HepG2 (cell line): Measurements from ENCODE around the gene LRP1B. TPM values are rescaled to one million over a fixed set of nuclear protein-coding genes. Genes with fewer than 3 reads are reported as not detected.

Experiments used
- ATAC-seq: fragments of 200-7000 bp; cut with Tn5 transposase; 3 replicates; pipeline ENCODE4 v1.9.1; 2020; ENCODE audit warnings: mild to moderate bottlenecking, moderate library complexity
- BruUV-seq: library from RNA; stranded (reverse); fragments of 400-500 nt; replicated peaks from 2 replicates; lab custom pipeline; 2021; lab: Mats Ljungman, UMichigan
- CTCF ChIA-PET: fragments of 300-600 bp; formaldehyde crosslinking; extraction: SDS; loops from one replicate; lab custom pipeline; 2021; ENCODE audit warnings: low total read pairs, inconsistent platforms, low intra/inter-chr PET ratio; lab: Yijun Ruan, JAX
- POLR2A ChIA-PET: fragments of 350-600 bp; sonication (Branson Sonifier 250); formaldehyde crosslinking; loops from one replicate; lab custom pipeline; 2020; ENCODE audit warnings: antibody characterized with exemption, inconsistent platforms; lab: Yijun Ruan, JAX
- DNase-seq: peaks from one replicate; pipeline ENCODE4 v3.0.0-alpha.2; 2015; ENCODE audit warnings: low spot score
- FAIRE-seq: peaks from 3 replicates; lab custom pipeline; 2011; peaks lifted over from hg19 to GRCh38; lab: Jason Lieb, UNC
- H2AFZ ChIP-seq: one replicate; pipeline ENCODE4 v1.6.1; 2011; ENCODE audit warnings: low read length, inconsistent platforms
- H3K27ac ChIP-seq: fragments of 300-600 bp; 3 replicates; pipeline ENCODE4 v1.8.0; 2011; ENCODE audit warnings: mixed run types, mild to moderate bottlenecking, mixed read lengths, low read length, inconsistent platforms; ENCODE audit not compliant: insufficient read depth; ENCODE audit errors: extremely low read length
- H3K27me3 ChIP-seq, 2 experiments: fragments of 200-600 bp in 1 of 2; 2 replicates in 1 of 2; 3 replicates in 1 of 2; pipeline versions ENCODE4 v1.6.0 to v1.8.0; 2011; ENCODE audit warnings: low read length in 2 of 2, mild to moderate bottlenecking in 2 of 2, moderate library complexity in 2 of 2, inconsistent platforms in 1 of 2; ENCODE audit not compliant: insufficient read depth in 2 of 2, control insufficient read depth in 1 of 2
- H3K36me3 ChIP-seq, 2 experiments: fragments of 200-600 bp in 1 of 2; replicated peaks in 1 of 2; 2 replicates in 1 of 2; 3 replicates in 1 of 2; pipeline versions ENCODE4 v1.5.1 to v1.8.0; 2011; ENCODE audit warnings: low read length in 2 of 2, inconsistent platforms in 1 of 2; ENCODE audit not compliant: insufficient read depth in 2 of 2, control insufficient read depth in 1 of 2
- H3K4me1 ChIP-seq: 2 replicates; pipeline ENCODE4 v1.5.1; 2012; ENCODE audit warnings: low read length, inconsistent platforms; ENCODE audit not compliant: insufficient read depth
- H3K4me2 ChIP-seq: 2 replicates; pipeline ENCODE4 v1.6.0; 2011; ENCODE audit warnings: low read depth, low read length, inconsistent platforms
- H3K4me3 ChIP-seq, 3 experiments: fragments of 200-600 bp in 1 of 3; sonication (generic), shearing (Covaris generic) in 1 of 3; replicated peaks in 1 of 3; 2 replicates each; pipeline ENCODE4 v1.5.1; 2011 to 2016; ENCODE audit warnings: low read length in 3 of 3, inconsistent platforms in 2 of 3, low read depth in 2 of 3, mild to moderate bottlenecking in 2 of 3, control low read depth in 1 of 3, mixed read lengths in 1 of 3; ENCODE audit not compliant: insufficient read depth in 1 of 3
- H3K79me2 ChIP-seq: one replicate; pipeline ENCODE4 v1.6.1; 2011; ENCODE audit warnings: low read length, inconsistent platforms; ENCODE audit not compliant: insufficient read depth
- H3K9ac ChIP-seq: 2 replicates; pipeline ENCODE4 v1.6.0; 2011; ENCODE audit warnings: mild to moderate bottlenecking, low read depth, low read length, inconsistent platforms; ENCODE audit not compliant: insufficient read depth
- H3K9me3 ChIP-seq: 2 replicates; pipeline ENCODE4 v1.5.1; 2012; ENCODE audit warnings: mild to moderate bottlenecking, low read length
- H4K20me1 ChIP-seq: 2 replicates; pipeline ENCODE4 v1.6.0; 2011; ENCODE audit warnings: inconsistent platforms, mild to moderate bottlenecking, low read length, moderate library complexity; ENCODE audit not compliant: insufficient read depth
- ARID5B ChIP-seq: IDR thresholded peaks from 2 replicates; pipeline ENCODE4 v1.4.0; 2020; ENCODE audit warnings: mild to moderate bottlenecking, missing genetic modification reagents
- CSRNP2 ChIP-seq: sonication (generic); formaldehyde crosslinking; conservative IDR thresholded peaks from 2 replicates; pipeline ENCODE4 v1.8.0; 2022; ENCODE audit warnings: low read depth, missing genetic modification reagents
- ETV6 ChIP-seq: sonication (generic); formaldehyde crosslinking; conservative IDR thresholded peaks from 2 replicates; pipeline ENCODE4 v1.4.0; 2020; ENCODE audit warnings: missing genetic modification reagents
- FOXM1 ChIP-seq: sonication (generic); formaldehyde crosslinking; IDR thresholded peaks from 2 replicates; pipeline ENCODE4 v1.5.0; 2020; ENCODE audit warnings: missing genetic modification reagents
- HCFC1 ChIP-seq: fragments of 150-350 bp; IDR thresholded peaks from 2 replicates; pipeline ENCODE4 v1.6.1; 2014; ENCODE audit warnings: low read depth, low read length
- MEF2D ChIP-seq: sonication (generic); formaldehyde crosslinking; IDR thresholded peaks from 2 replicates; pipeline ENCODE4 v1.5.1; 2020; ENCODE audit warnings: mild to moderate bottlenecking, missing genetic modification reagents
- NFE2L1 ChIP-seq: sonication (generic); formaldehyde crosslinking; IDR thresholded peaks from 2 replicates; pipeline ENCODE4 v1.4.0; 2020; ENCODE audit warnings: missing genetic modification reagents, mild to moderate bottlenecking, borderline replicate concordance
- PHF21A ChIP-seq: sonication (generic); formaldehyde crosslinking; IDR thresholded peaks from 2 replicates; pipeline ENCODE4 v1.5.0; 2020; ENCODE audit warnings: mild to moderate bottlenecking, missing genetic modification reagents
- RARA ChIP-seq: IDR thresholded peaks from 2 replicates; pipeline ENCODE4 v1.6.1; 2016; ENCODE audit warnings: missing genetic modification reagents, missing compliant biosample characterization
- SP140L ChIP-seq: sonication (generic); formaldehyde crosslinking; IDR thresholded peaks from 2 replicates; pipeline ENCODE4 v1.4.0; 2020; ENCODE audit warnings: missing genetic modification reagents, borderline replicate concordance
- ZBTB21 ChIP-seq: sonication (generic); formaldehyde crosslinking; IDR thresholded peaks from 2 replicates; pipeline ENCODE4 v1.4.0; 2020; ENCODE audit warnings: missing genetic modification reagents
- ZNF781 ChIP-seq: sonication (generic); formaldehyde crosslinking; IDR thresholded peaks from 2 replicates; pipeline ENCODE4 v1.5.1; 2020; ENCODE audit warnings: borderline replicate concordance, mild to moderate bottlenecking, missing genetic modification reagents; ENCODE audit errors: not compliant biosample characterization
- WGBS: methylation state at CpG from one replicate; pipeline ENCODE4 v1.1.6; 2017; ENCODE audit warnings: low lambda C conversion rate; 5-methylcytosine and 5-hydroxymethylcytosine counted together
- in situ Hi-C: cut with HindIII; loops from 2 replicates; pipeline ENCODE4 v1.10.0; 2017; ENCODE audit warnings: low pct_unique_long_range_greater_than_20kb; ENCODE audit not compliant: extremely low pct_ligation_motif_present
- intact Hi-C: fragments of 100-400 bp; cut with micrococcal nuclease; formaldehyde crosslinking; loops from one replicate; pipeline ENCODE4 v1.10.0; 2022; ENCODE audit not compliant: unreplicated experiment
- polyA plus RNA-seq, 8 experiments: library from polyadenylated mRNA; depleted of rRNA in 3 of 8; stranded (reverse) in 7 of 8; unstranded in 1 of 8; fragments of >200 nt; fragmentation: Illumina TruSeq in 4 of 8; extraction: Trizol in 4 of 8; gene quantifications; 2 replicates each; pipeline versions ENCODE4 v1.2.1 to v1.2.3, GENCODE V29; 2011 to 2016; ENCODE audit warnings: low read depth in 4 of 8, missing spikeins in 1 of 8, mixed read lengths in 1 of 8; ENCODE audit not compliant: insufficient read depth in 1 of 8
- total RNA-seq, 5 experiments: library from RNA; depleted of rRNA; stranded (reverse); fragments of >200 nt; fragmentation: Illumina TruSeq; extraction: Trizol; gene quantifications; 2 replicates each; pipeline ENCODE4 v1.2.3, GENCODE V29; 2016; ENCODE audit warnings: low read depth in 1 of 5

Gene LRP1B
- total and polyA plus RNA-seq, 2 of the 13 experiments (the other 11 are each of a cell fraction or from before 2014, with no cell fraction given), result 0.04 TPM; not detected in 1

GRCh38 chr2:140654565-140654964 is 1476.3 kb downstream of the LRP1B start:
- 16% methylated on average over 3 of the region's 3 CpGs for WGBS
- ChIA-PET CTCF (no interaction called here), POLR2A (no interaction called here)
- FAIRE-seq (no peak), ATAC-seq (no peak), DNase-seq (no peak)
- no TSS peak for BruUV-seq
- intact Hi-C loops, result no loop called here
- Histone ChIP-seq H4K20me1 (no peaks in the 10 kb centered on the region), H3K27me3 (no peaks in the 10 kb centered on the region), H3K4me2 (no peak overlapping the region), H3K9me3 (no peaks in the 10 kb centered on the region), H3K27ac (no peak overlapping the region), H3K4me3 (no peak overlapping the region), H3K36me3 (no peaks in the 10 kb centered on the region), H3K9ac (no peak overlapping the region), H3K79me2 (no peaks in the 10 kb centered on the region), H3K4me1 (no peaks in the 10 kb centered on the region), H2AFZ (no peak overlapping the region)
- TF ChIP-seq FOXM1 (no peak), PHF21A (CRISPR knock-in tag) (no peak), ETV6 (CRISPR knock-in tag) (no peak), RARA (CRISPR knock-in tag) (no peak), HCFC1 (no peak), CSRNP2 (no peak), ZNF781 (CRISPR knock-in tag) (no peak), MEF2D (CRISPR knock-in tag) (no peak), NFE2L1 (CRISPR knock-in tag) (no peak), ARID5B (CRISPR knock-in tag) (no peak), SP140L (CRISPR knock-in tag) (no peak), ZBTB21 (CRISPR knock-in tag) (no peak)
- in situ Hi-C loops, result no loop called here
